ENCODE measurements around the gene ZNF593.
A peak's percentile ranks its signal among the peaks of the same experiment; 100 is the strongest.

The ZNF593 gene

GRCh38 chr1:26168410-26169197, 1.1 kb upstream of the ZNF593 start, which contains the start of gene C1orf232:
Gene C1orf232, minus strand, starts transcription at chr1:26168963. Its CDS starts 464 bp downstream, at chr1:26168499.
- no peaks in the 10 kb centered on the region for H3K9me3 Mint-ChIP-seq
- peaks cover 5% of the 10 kb centered on the region for H3K36me3 Mint-ChIP-seq (ENCODE audit: insufficient read depth)
- peak within 1 kb of the TSS; percentile 84 to 89 for H3K27ac Mint-ChIP-seq
- no peak for ATAC-seq (replicated peaks)
- H3K27me3 Mint-ChIP-seq, result peaks cover 0 to 11% of the 10 kb centered on the region in 2 donors
- H3K4me1 Mint-ChIP-seq (ENCODE audit: low read depth in 2 of 2), result peaks cover 15 to 28% of the 10 kb centered on the region in 2 donors
- peak within 1 kb of the TSS; percentile 87 to 89 for H3K4me3 Mint-ChIP-seq
- no peak for DNase-seq

- ATAC-seq (replicated peaks) (no peak), DNase-seq (no peak)
- peaks cover 0 to 10% of the 10 kb centered on the region in 2 donors for H3K27me3 Mint-ChIP-seq
- H3K9me3 Mint-ChIP-seq, result no peaks in the 10 kb centered on the region
- H3K36me3 Mint-ChIP-seq (ENCODE audit: insufficient read depth), result peaks cover 5% of the 10 kb centered on the region
- H3K4me3 Mint-ChIP-seq, result peak overlapping the region; percentile 87 to 89
- peaks cover 15 to 28% of the 10 kb centered on the region in 2 donors for H3K4me1 Mint-ChIP-seq (ENCODE audit: low read depth in 2 of 2)
- peak overlapping the region; percentile 84 to 89 for H3K27ac Mint-ChIP-seq
Observed at GRCh38 chr1:26169198-26169554, 532 bp upstream of the ZNF593 start.

GRCh38 chr1:26170472-26170821, 739 bp downstream of the ZNF593 start:
- Mint-ChIP-seq H3K27ac (peak overlapping the region; percentile 84 to 89), H3K36me3 (ENCODE audit: insufficient read depth) (peaks cover 5% of the 10 kb centered on the region), H3K9me3 (no peaks in the 10 kb centered on the region), H3K27me3 (no peaks in the 10 kb centered on the region), H3K4me1 (ENCODE audit: low read depth in 2 of 2) (peaks cover 15 to 23% of the 10 kb centered on the region in 2 donors), H3K4me3 (peak overlapping the region; percentile 87 to 89)
- ATAC-seq (replicated peaks) (no peak), DNase-seq (no peak)

GRCh38 chr1:26171084-26172072, 1.7 kb downstream of the ZNF593 start, which contains the start of gene ZNF593OS:
Gene ZNF593OS, minus strand, starts transcription at chr1:26171832. Its CDS starts 171 bp downstream, at chr1:26171661.
- peak within 1 kb of the TSS; percentile 84 to 89 for H3K27ac Mint-ChIP-seq
- no peak for ATAC-seq (replicated peaks)
- H3K4me1 Mint-ChIP-seq (ENCODE audit: low read depth in 2 of 2), result peaks cover 15 to 23% of the 10 kb centered on the region in 2 donors
- H3K36me3 Mint-ChIP-seq (ENCODE audit: insufficient read depth), result peaks cover 5% of the 10 kb centered on the region
- H3K27me3 Mint-ChIP-seq, result no peaks in the 10 kb centered on the region
- DNase-seq, result no peak
- H3K9me3 Mint-ChIP-seq, result no peaks in the 10 kb centered on the region
- peak within 1 kb of the TSS; percentile 87 to 89 for H3K4me3 Mint-ChIP-seq

- H3K27me3 Mint-ChIP-seq, result no peaks in the 10 kb centered on the region
- H3K4me3 Mint-ChIP-seq, result no peak overlapping the region
- ATAC-seq (replicated peaks), result no peak
- H3K36me3 Mint-ChIP-seq (ENCODE audit: insufficient read depth), result no peaks in the 10 kb centered on the region
- H3K27ac Mint-ChIP-seq, result no peak overlapping the region
- no peak for DNase-seq
- no peaks in the 10 kb centered on the region for H3K9me3 Mint-ChIP-seq
- H3K4me1 Mint-ChIP-seq (ENCODE audit: low read depth in 2 of 2), result peaks cover 5 to 10% of the 10 kb centered on the region in 2 donors
Observed at GRCh38 chr1:26175346-26175745, 5.6 kb downstream of the ZNF593 start.

- Mint-ChIP-seq H3K27ac (no peak within 1 kb of the TSS), H3K9me3 (no peaks in the 10 kb centered on the region), H3K4me3 (no peak within 1 kb of the TSS), H3K27me3 (no peaks in the 10 kb centered on the region), H3K4me1 (ENCODE audit: low read depth in 2 of 2) (no peaks in the 10 kb centered on the region), H3K36me3 (ENCODE audit: insufficient read depth) (no peaks in the 10 kb centered on the region)
- no peak for ATAC-seq (replicated peaks)
- DNase-seq, result no peak
Observed at GRCh38 chr1:26177182-26177684, 7.5 kb downstream of the ZNF593 start, which contains the start of gene CNKSR1. Gene CNKSR1, plus strand, starts transcription at chr1:26177491. Its CDS starts 57 bp downstream, at chr1:26177548.

- H3K4me1 Mint-ChIP-seq (ENCODE audit: low read depth in 2 of 2), result no peaks in the 10 kb centered on the region
- no peaks in the 10 kb centered on the region for H3K36me3 Mint-ChIP-seq (ENCODE audit: insufficient read depth)
- H3K9me3 Mint-ChIP-seq, result no peaks in the 10 kb centered on the region
- DNase-seq (no peak), ATAC-seq (replicated peaks) (no peak)
- no peaks in the 10 kb centered on the region for H3K27me3 Mint-ChIP-seq
- no peak overlapping the region for H3K4me3 Mint-ChIP-seq
- no peak overlapping the region for H3K27ac Mint-ChIP-seq
Observed at GRCh38 chr1:26180010-26180506, 10.3 kb downstream of the ZNF593 start.

GRCh38 chr1:26181586-26182382, 12.1 kb downstream of the ZNF593 start:
- no peaks in the 10 kb centered on the region for H3K27me3 Mint-ChIP-seq
- peak overlapping the region in 1 of 2 donors; percentile 65 for H3K27ac Mint-ChIP-seq
- H3K4me1 Mint-ChIP-seq (ENCODE audit: low read depth in 2 of 2), result no peaks in the 10 kb centered on the region
- H3K36me3 Mint-ChIP-seq (ENCODE audit: insufficient read depth), result no peaks in the 10 kb centered on the region
- no peak for ATAC-seq (replicated peaks)
- DNase-seq, result no peak
- no peaks in the 10 kb centered on the region for H3K9me3 Mint-ChIP-seq
- H3K4me3 Mint-ChIP-seq, result no peak overlapping the region

GRCh38 chr1:26182383-26182696, 12.6 kb downstream of the ZNF593 start:
- Mint-ChIP-seq H3K27ac (no peak overlapping the region), H3K9me3 (no peaks in the 10 kb centered on the region), H3K36me3 (ENCODE audit: insufficient read depth) (no peaks in the 10 kb centered on the region), H3K27me3 (no peaks in the 10 kb centered on the region), H3K4me1 (ENCODE audit: low read depth in 2 of 2) (no peaks in the 10 kb centered on the region), H3K4me3 (no peak overlapping the region)
- ATAC-seq (replicated peaks) (no peak), DNase-seq (no peak)

- no peak for DNase-seq
- H3K27me3 Mint-ChIP-seq, result no peaks in the 10 kb centered on the region
- no peak overlapping the region for H3K27ac Mint-ChIP-seq
- no peak overlapping the region for H3K4me3 Mint-ChIP-seq
- ATAC-seq (replicated peaks), result no peak
- no peaks in the 10 kb centered on the region for H3K9me3 Mint-ChIP-seq
- no peaks in the 10 kb centered on the region for H3K36me3 Mint-ChIP-seq (ENCODE audit: insufficient read depth)
- H3K4me1 Mint-ChIP-seq (ENCODE audit: low read depth in 2 of 2), result no peaks in the 10 kb centered on the region
Observed at GRCh38 chr1:26184086-26184485, 14.4 kb downstream of the ZNF593 start.

- Mint-ChIP-seq H3K36me3 (ENCODE audit: insufficient read depth) (no peaks in the 10 kb centered on the region), H3K27me3 (no peaks in the 10 kb centered on the region), H3K4me1 (ENCODE audit: low read depth in 2 of 2) (no peaks in the 10 kb centered on the region), H3K9me3 (no peaks in the 10 kb centered on the region), H3K27ac (no peak overlapping the region), H3K4me3 (no peak overlapping the region)
- no peak for DNase-seq
- ATAC-seq (replicated peaks), result no peak
Observed at GRCh38 chr1:26184883-26185282, 15.2 kb downstream of the ZNF593 start.

GRCh38 chr1:26187882-26188281, 18.2 kb downstream of the ZNF593 start:
- Mint-ChIP-seq H3K27me3 (peaks cover 0 to 7% of the 10 kb centered on the region in 2 donors), H3K4me3 (no peak overlapping the region), H3K36me3 (ENCODE audit: insufficient read depth) (no peaks in the 10 kb centered on the region), H3K27ac (no peak overlapping the region), H3K9me3 (no peaks in the 10 kb centered on the region), H3K4me1 (ENCODE audit: low read depth in 2 of 2) (peaks cover 4 to 7% of the 10 kb centered on the region in 2 donors)
- ATAC-seq (replicated peaks) (no peak), DNase-seq (no peak)

GRCh38 chr1:26188477-26188876, 18.8 kb downstream of the ZNF593 start:
- Mint-ChIP-seq H3K4me1 (ENCODE audit: low read depth in 2 of 2) (peaks cover 4 to 7% of the 10 kb centered on the region in 2 donors), H3K4me3 (no peak overlapping the region), H3K9me3 (no peaks in the 10 kb centered on the region), H3K27ac (no peak overlapping the region), H3K27me3 (peaks cover 0 to 7% of the 10 kb centered on the region in 2 donors), H3K36me3 (ENCODE audit: insufficient read depth) (no peaks in the 10 kb centered on the region)
- DNase-seq (no peak), ATAC-seq (replicated peaks) (no peak)
